ENCODE results near the gene ANKRD31.
"Not testable (repeated sequence)": the region's sequence is repeated elsewhere in the genome, so short reads cannot be mapped to it uniquely, and the experiment has no call there.

DNA sequence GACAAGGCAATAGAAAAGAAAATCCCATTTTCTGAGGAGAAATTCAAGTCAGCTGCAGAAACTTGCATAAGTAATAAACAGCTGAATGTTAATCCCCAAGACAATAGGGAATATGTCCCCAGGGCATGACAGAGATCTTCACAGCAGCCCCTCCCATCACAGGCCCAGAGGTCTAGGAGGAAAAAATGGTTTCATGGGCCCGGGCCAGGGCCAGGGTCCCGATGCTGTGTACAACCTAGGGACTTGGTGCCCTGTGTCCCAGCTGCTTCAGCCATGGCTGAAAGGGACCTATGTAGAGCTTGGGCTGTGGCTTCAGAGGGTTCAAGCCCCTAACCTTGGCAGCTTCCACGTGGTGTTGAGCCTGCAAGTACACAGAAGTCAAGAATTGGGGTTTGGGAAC lies 75.2 kb downstream of the ANKRD31 start:
- TF ChIP-seq, protein P1, sequence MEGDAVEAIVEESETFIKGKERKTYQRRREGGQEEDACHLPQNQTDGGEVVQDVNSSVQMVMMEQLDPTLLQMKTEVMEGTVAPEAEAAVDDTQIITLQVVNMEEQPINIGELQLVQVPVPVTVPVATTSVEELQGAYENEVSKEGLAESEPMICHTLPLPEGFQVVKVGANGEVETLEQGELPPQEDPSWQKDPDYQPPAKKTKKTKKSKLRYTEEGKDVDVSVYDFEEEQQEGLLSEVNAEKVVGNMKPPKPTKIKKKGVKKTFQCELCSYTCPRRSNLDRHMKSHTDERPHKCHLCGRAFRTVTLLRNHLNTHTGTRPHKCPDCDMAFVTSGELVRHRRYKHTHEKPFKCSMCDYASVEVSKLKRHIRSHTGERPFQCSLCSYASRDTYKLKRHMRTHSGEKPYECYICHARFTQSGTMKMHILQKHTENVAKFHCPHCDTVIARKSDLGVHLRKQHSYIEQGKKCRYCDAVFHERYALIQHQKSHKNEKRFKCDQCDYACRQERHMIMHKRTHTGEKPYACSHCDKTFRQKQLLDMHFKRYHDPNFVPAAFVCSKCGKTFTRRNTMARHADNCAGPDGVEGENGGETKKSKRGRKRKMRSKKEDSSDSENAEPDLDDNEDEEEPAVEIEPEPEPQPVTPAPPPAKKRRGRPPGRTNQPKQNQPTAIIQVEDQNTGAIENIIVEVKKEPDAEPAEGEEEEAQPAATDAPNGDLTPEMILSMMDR (IDR thresholded peaks at IDR 0.05): not testable (repeated sequence)
- TF ChIP-seq POLR2A (IDR thresholded peaks at IDR 0.05): not testable (repeated sequence)
